ENCODE measurements around the gene CHCHD2. TPM values are rescaled to one million over a fixed set of nuclear protein-coding genes. Genes with fewer than 3 reads are reported as not detected.

CHCHD2 gene
- total and polyA plus RNA-seq, 2 of the 13 experiments (the other 11 are each of a cell fraction or from before 2014, with no cell fraction given) = 330 to 572 TPM

DNA sequence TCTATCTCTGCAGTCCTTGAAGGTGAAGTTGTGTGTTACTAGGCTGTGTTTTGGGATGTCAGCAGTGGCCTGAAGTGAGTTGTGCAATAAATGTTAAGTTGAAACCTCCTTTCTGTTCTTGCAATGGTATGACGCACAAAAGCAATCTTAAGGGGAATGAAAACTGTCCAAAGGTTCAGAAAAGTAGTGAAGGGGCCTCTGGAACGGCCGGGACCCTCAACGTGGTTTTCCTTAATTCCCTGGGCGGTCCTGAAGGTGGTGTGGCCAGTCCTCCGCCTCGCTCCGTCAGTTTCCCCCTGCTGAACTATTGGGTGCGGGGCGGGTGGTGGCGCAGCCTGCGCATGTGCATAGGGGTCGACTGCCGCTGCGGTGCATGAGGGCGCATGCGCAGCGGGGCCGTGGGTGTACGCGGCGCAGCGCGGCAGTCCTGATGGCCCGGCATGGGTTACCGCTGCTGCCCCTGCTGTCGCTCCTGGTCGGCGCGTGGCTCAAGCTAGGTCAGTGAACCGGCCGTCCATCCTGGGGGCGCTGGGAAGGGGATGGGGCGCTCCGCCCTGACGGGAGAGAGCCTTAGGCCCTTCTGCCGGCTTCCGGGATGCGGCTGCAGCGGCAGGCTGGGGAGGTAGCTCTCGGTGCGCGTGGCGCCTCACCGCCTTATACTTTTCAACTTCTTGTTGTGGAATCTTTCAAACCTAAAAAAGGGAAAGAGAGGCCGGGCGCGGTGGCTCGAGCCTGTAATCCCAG, 42.2 kb downstream of the CHCHD2 start, which contains the start of gene SUMF2 (continued):
- TF ChIP-seq SNAPC2 (CRISPR knock-in tag; IDR thresholded peaks at IDR 0.05) (0 out of 2 replicates have a peak, but pooled peaks have one; percentile 66), DR1 (CRISPR knock-in tag; IDR thresholded peaks at IDR 0.05) (peak; percentile 89), NCOA1 (CRISPR knock-in tag; IDR thresholded peaks at IDR 0.05) (no peak), ZNF703 (CRISPR knock-in tag; IDR thresholded peaks at IDR 0.05; ENCODE audit: borderline replicate concordance) (no peak), PHF21A (CRISPR knock-in tag; IDR thresholded peaks at IDR 0.05) (peak; percentile 72), ZNF839 (CRISPR knock-in tag; IDR thresholded peaks at IDR 0.05; ENCODE audit: borderline replicate concordance) (peak; percentile 80; the same call in 1 of the 2 replicates), IKZF1 (IDR thresholded peaks at IDR 0.05) (no peak), XRCC5 (optimal IDR thresholded peaks at IDR 0.05; ENCODE audit: low read length) (no peak), CBX2 (IDR thresholded peaks at IDR 0.05; ENCODE audit: low read depth, low read length) (no peak), CBX2 (CRISPR knock-in tag; IDR thresholded peaks at IDR 0.05; ENCODE audit: low read depth) (0 out of 2 replicates have a peak, but pooled peaks have one; percentile 69), CCAR2 (optimal IDR thresholded peaks at IDR 0.05; ENCODE audit: low read depth, low read length) (no peak), KLF12 (CRISPR knock-in tag; IDR thresholded peaks at IDR 0.05; ENCODE audit: borderline replicate concordance) (no peak), HNF4G (IDR thresholded peaks at IDR 0.05; ENCODE audit: borderline replicate concordance, low read depth, low read length) (no peak), HNF4G (CRISPR knock-in tag; IDR thresholded peaks at IDR 0.05; ENCODE audit: borderline replicate concordance, low read depth) (peak; percentile 22; the same call in 1 of the 2 replicates)
- TF ChIP-seq, protein P1, sequence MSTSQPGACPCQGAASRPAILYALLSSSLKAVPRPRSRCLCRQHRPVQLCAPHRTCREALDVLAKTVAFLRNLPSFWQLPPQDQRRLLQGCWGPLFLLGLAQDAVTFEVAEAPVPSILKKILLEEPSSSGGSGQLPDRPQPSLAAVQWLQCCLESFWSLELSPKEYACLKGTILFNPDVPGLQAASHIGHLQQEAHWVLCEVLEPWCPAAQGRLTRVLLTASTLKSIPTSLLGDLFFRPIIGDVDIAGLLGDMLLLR (CRISPR knock-in tag; IDR thresholded peaks at IDR 0.05) = peak; percentile 82
- TF ChIP-seq, protein P2, sequence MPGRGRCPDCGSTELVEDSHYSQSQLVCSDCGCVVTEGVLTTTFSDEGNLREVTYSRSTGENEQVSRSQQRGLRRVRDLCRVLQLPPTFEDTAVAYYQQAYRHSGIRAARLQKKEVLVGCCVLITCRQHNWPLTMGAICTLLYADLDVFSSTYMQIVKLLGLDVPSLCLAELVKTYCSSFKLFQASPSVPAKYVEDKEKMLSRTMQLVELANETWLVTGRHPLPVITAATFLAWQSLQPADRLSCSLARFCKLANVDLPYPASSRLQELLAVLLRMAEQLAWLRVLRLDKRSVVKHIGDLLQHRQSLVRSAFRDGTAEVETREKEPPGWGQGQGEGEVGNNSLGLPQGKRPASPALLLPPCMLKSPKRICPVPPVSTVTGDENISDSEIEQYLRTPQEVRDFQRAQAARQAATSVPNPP (CRISPR knock-in tag; IDR thresholded peaks at IDR 0.05) = peak; percentile 78; the same call in 1 of the 2 replicates
- TF ChIP-seq, protein P3, sequence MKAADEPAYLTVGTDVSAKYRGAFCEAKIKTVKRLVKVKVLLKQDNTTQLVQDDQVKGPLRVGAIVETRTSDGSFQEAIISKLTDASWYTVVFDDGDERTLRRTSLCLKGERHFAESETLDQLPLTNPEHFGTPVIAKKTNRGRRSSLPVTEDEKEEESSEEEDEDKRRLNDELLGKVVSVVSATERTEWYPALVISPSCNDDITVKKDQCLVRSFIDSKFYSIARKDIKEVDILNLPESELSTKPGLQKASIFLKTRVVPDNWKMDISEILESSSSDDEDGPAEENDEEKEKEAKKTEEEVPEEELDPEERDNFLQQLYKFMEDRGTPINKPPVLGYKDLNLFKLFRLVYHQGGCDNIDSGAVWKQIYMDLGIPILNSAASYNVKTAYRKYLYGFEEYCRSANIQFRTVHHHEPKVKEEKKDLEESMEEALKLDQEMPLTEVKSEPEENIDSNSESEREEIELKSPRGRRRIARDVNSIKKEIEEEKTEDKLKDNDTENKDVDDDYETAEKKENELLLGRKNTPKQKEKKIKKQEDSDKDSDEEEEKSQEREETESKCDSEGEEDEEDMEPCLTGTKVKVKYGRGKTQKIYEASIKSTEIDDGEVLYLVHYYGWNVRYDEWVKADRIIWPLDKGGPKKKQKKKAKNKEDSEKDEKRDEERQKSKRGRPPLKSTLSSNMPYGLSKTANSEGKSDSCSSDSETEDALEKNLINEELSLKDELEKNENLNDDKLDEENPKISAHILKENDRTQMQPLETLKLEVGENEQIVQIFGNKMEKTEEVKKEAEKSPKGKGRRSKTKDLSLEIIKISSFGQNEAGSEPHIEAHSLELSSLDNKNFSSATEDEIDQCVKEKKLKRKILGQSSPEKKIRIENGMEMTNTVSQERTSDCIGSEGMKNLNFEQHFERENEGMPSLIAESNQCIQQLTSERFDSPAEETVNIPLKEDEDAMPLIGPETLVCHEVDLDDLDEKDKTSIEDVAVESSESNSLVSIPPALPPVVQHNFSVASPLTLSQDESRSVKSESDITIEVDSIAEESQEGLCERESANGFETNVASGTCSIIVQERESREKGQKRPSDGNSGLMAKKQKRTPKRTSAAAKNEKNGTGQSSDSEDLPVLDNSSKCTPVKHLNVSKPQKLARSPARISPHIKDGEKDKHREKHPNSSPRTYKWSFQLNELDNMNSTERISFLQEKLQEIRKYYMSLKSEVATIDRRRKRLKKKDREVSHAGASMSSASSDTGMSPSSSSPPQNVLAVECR (CRISPR knock-in tag; IDR thresholded peaks at IDR 0.05; ENCODE audit: borderline replicate concordance) = peak; percentile 92
- TF ChIP-seq, protein P4, sequence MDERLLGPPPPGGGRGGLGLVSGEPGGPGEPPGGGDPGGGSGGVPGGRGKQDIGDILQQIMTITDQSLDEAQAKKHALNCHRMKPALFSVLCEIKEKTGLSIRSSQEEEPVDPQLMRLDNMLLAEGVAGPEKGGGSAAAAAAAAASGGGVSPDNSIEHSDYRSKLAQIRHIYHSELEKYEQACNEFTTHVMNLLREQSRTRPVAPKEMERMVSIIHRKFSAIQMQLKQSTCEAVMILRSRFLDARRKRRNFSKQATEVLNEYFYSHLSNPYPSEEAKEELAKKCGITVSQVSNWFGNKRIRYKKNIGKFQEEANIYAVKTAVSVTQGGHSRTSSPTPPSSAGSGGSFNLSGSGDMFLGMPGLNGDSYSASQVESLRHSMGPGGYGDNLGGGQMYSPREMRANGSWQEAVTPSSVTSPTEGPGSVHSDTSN (CRISPR knock-in tag; IDR thresholded peaks at IDR 0.05) = no peak
- TF ChIP-seq, protein P5, sequence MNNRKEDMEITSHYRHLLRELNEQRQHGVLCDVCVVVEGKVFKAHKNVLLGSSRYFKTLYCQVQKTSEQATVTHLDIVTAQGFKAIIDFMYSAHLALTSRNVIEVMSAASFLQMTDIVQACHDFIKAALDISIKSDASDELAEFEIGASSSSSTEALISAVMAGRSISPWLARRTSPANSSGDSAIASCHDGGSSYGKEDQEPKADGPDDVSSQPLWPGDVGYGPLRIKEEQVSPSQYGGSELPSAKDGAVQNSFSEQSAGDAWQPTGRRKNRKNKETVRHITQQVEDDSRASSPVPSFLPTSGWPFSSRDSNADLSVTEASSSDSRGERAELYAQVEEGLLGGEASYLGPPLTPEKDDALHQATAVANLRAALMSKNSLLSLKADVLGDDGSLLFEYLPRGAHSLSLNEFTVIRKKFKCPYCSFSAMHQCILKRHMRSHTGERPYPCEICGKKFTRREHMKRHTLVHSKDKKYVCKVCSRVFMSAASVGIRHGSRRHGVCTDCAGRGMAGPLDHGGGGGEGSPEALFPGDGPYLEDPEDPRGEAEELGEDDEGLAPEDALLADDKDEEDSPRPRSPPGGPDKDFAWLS (CRISPR knock-in tag; IDR thresholded peaks at IDR 0.05; ENCODE audit: borderline replicate concordance) = no peak
- TF ChIP-seq, protein P6, sequence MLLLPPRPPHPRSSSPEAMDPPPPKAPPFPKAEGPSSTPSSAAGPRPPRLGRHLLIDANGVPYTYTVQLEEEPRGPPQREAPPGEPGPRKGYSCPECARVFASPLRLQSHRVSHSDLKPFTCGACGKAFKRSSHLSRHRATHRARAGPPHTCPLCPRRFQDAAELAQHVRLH (CRISPR knock-in tag; IDR thresholded peaks at IDR 0.05; ENCODE audit: borderline replicate concordance, low read depth) = 0 out of 2 replicates have a peak, but pooled peaks have one; percentile 60

Measured in HepG2 (cell line).